H1 (cell line): ENCODE measurements around the gene SH2D7. TPM values are rescaled to one million over a fixed set of nuclear protein-coding genes. Genes with fewer than 3 reads are reported as not detected.

Source experiments
- BRCA1 ChIP-seq: IDR thresholded peaks from 2 replicates; pipeline ENCODE4 v1.6.1; 2012; ENCODE audit warnings: low read depth, low read length, improper control_type of control experiment
- FOSL1 ChIP-seq: IDR thresholded peaks from 2 replicates; pipeline ENCODE4 v1.6.1; 2011; ENCODE audit warnings: mild to moderate bottlenecking, low read depth, low read length, moderate library complexity; ENCODE audit not compliant: insufficient read depth
- TAF7 ChIP-seq: optimal IDR thresholded peaks from 2 replicates; pipeline ENCODE3; 2011; ENCODE audit warnings: low read depth, mild to moderate bottlenecking, inconsistent platforms, low read length, moderate library complexity, borderline replicate concordance
- TBP ChIP-seq: IDR thresholded peaks from 2 replicates; pipeline ENCODE4 v1.6.1; 2011; ENCODE audit warnings: low read depth, low read length, improper control_type of control experiment
- polyA plus RNA-seq, 7 experiments: library from polyadenylated mRNA; depleted of rRNA in 3 of 7; stranded (reverse) in 5 of 7; unstranded in 2 of 7; fragments of >200 nt in 5 of 7; fragments of 200-250 nt in 2 of 7; gene quantifications; 1 replicate in 5 of 7; 2 replicates in 1 of 7; 4 replicates in 1 of 7; pipeline versions ENCODE4 v1.2.1 to v1.2.3, GENCODE V29; 2011 to 2013; ENCODE audit warnings: missing spikeins in 2 of 7, mixed read lengths in 2 of 7
- total RNA-seq: library from RNA; stranded (reverse); fragmentation: NEBNext Ultra II Directional; extraction: Animal tissue kit (Norgen Biotek cat#: 25700); gene quantifications from 2 replicates; pipeline ENCODE4 v1.2.1, GENCODE V29; 2021

Gene SH2D7
- total and polyA plus RNA-seq, 2 of the 8 experiments (the other 6 are each of a cell fraction or from before 2014, with no cell fraction given) = not detected

DNA sequence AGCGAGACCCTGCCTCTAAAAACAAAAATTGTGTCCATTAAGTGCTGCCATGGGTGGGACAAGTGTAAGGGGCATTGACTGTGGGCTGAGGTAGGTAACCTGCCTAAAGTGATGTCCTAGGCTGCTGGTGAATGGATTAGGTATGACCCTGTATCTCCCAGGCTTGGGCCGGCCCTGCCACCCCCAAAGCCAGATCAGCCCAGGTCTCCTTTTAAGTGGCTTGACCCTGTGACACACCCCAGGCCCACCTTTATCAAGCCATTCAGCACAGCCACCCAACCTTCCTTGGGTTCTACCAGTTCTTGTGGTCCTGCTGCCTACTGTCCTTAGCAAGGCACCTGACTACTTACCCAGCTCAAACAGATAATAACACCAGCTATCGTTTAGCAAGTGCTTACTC, 20.2 kb downstream of the SH2D7 start (continued):
- no peak for TF ChIP-seq BRCA1
- no peak for TF ChIP-seq TBP
- no peak for TF ChIP-seq FOSL1
- TF ChIP-seq TAF7 = no peak
